TTC549 (cell line): ENCODE data around the gene DDX10.
"Not testable (repeated sequence)": the region's sequence is repeated elsewhere in the genome, so short reads cannot be mapped to it uniquely, and the experiment has no call there.

Experiments used
- FAIRE-seq: peaks from 2 replicates; lab custom pipeline; 2012; peaks lifted over from hg19 to GRCh38; lab: Jason Lieb, UNC

The DDX10 gene

GRCh38 chr11:108664730-108665525 is at the start of gene DDX10:
TSS of gene DDX10 (plus strand) at chr11:108665069. CDS start at chr11:108665154, 85 bp downstream.
- peak; percentile 94 for FAIRE-seq

- no peak for FAIRE-seq
Measured at GRCh38 chr11:108616549-108616948, 48.3 kb upstream of the DDX10 start.

- no peak for FAIRE-seq
Measured at GRCh38 chr11:108617055-108617454, 47.8 kb upstream of the DDX10 start.

- FAIRE-seq, result no peak
Measured at GRCh38 chr11:108618529-108618928, 46.3 kb upstream of the DDX10 start.

GRCh38 chr11:108620958-108621772 is 43.7 kb upstream of the DDX10 start:
- FAIRE-seq, result no peak

- no peak for FAIRE-seq
Measured at GRCh38 chr11:108622341-108622740, 42.5 kb upstream of the DDX10 start.

- FAIRE-seq, result no peak
Measured at GRCh38 chr11:108624196-108624925, 40.5 kb upstream of the DDX10 start.

- no peak for FAIRE-seq
Measured at GRCh38 chr11:108628326-108628725, 36.5 kb upstream of the DDX10 start.

GRCh38 chr11:108628812-108629211 is 36.1 kb upstream of the DDX10 start:
- no peak for FAIRE-seq

GRCh38 chr11:108629274-108629673 is 35.6 kb upstream of the DDX10 start:
- no peak for FAIRE-seq

GRCh38 chr11:108632041-108632704 is 32.7 kb upstream of the DDX10 start:
- no peak for FAIRE-seq

- FAIRE-seq, result no peak
Measured at GRCh38 chr11:108635106-108635505, 29.8 kb upstream of the DDX10 start.

- FAIRE-seq, result no peak
Measured at GRCh38 chr11:108636222-108636621, 28.6 kb upstream of the DDX10 start.

GRCh38 chr11:108639146-108639545 is 25.7 kb upstream of the DDX10 start:
- FAIRE-seq, result no peak

GRCh38 chr11:108641752-108642151 is 23.1 kb upstream of the DDX10 start:
- FAIRE-seq, result not testable (repeated sequence)

GRCh38 chr11:108643974-108644373 is 20.9 kb upstream of the DDX10 start:
- FAIRE-seq, result no peak

GRCh38 chr11:108645970-108646369 is 18.9 kb upstream of the DDX10 start:
- no peak for FAIRE-seq

- no peak for FAIRE-seq
Measured at GRCh38 chr11:108647387-108647700, 17.5 kb upstream of the DDX10 start.

GRCh38 chr11:108647701-108648527 is 17.0 kb upstream of the DDX10 start:
- FAIRE-seq, result peak; percentile 82

- no peak for FAIRE-seq
Measured at GRCh38 chr11:108648528-108648885, 16.4 kb upstream of the DDX10 start.

- FAIRE-seq, result not testable (repeated sequence)
Measured at GRCh38 chr11:108654100-108654499, 10.8 kb upstream of the DDX10 start.
